Measurements from ENCODE around the gene NUDT21.

NUDT21 gene

DNA sequence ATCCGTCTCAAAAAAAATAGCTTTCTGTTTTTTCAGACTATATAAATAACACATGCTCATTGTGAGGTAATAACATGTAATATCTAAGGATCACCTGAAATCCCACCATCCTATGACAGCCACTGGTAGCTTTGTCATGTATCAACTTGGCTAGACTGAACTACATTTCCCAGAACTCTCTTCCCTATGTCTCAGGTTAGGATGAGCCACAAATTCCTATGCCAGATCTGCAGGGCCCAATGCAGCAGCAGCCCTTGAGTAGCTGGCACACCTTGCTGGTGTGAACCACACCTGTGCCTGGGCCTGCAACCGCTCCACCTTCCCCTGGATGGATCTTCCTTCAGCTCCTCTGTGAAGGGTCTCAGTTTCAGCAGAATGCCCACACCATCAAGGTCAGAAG, 28.3 kb upstream of the NUDT21 start:
- H3K4me1 ChIP-seq (ENCODE audit: control insufficient read depth, insufficient read depth, low read length, unreplicated experiment): peaks cover 34% of the 10 kb centered on the region
- H2AFZ ChIP-seq (ENCODE audit: low read length, unreplicated experiment): no peak overlapping the region
- H3K27me3 ChIP-seq (ENCODE audit: insufficient read depth, low read length): no peaks in the 10 kb centered on the region
- no peak overlapping the region for H3K4me3 ChIP-seq (ENCODE audit: low read depth, low read length)
- no peak overlapping the region for H3K27ac ChIP-seq (ENCODE audit: low read depth, low read length)
- H3K36me3 ChIP-seq (ENCODE audit: insufficient read depth, low read length): peaks cover 42% of the 10 kb centered on the region
- H3K79me2 ChIP-seq (ENCODE audit: control insufficient read depth, insufficient read depth, low read length, unreplicated experiment): no peaks in the 10 kb centered on the region

DNA sequence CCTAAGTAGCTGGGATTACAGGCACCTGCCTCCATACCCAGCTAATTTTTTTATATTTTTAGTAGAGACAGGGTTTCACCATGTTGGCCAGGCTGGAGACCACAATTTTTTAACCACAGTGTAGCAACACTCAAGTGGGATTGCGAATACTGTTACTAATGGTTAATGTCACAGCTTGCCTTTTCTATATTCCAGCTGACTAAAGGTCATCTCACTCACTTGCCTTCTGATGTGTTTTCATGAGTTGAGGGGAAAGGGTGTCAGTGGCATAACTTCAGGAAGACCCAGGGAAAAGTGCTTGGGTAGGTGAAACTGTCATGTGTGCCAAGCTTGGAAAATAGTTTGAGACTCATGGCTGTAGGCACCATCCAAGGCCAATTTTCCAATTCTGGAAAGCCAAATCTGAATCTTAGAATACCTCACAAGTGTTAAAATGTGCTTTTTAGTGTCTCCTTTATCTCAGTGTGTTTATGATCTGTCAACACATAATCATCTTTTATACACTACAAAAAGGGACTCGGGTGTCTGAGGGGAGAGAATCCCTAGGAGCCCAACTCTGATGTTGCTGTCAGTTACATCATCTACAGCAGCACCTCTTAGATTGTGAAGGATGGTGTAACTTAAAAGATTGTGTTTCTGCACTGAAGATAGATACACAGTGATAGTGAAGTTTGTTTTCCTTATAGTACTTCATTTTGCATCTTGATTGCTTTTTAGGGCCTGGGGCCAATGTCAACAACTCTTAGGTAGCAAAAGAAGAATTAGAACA, 27.3 kb upstream of the NUDT21 start:
- no peak overlapping the region for H3K4me3 ChIP-seq (ENCODE audit: low read depth, low read length)
- peaks cover 34% of the 10 kb centered on the region for H3K4me1 ChIP-seq (ENCODE audit: control insufficient read depth, insufficient read depth, low read length, unreplicated experiment)
- no peaks in the 10 kb centered on the region for H3K27me3 ChIP-seq (ENCODE audit: insufficient read depth, low read length)
- no peaks in the 10 kb centered on the region for H3K79me2 ChIP-seq (ENCODE audit: control insufficient read depth, insufficient read depth, low read length, unreplicated experiment)
- H3K36me3 ChIP-seq (ENCODE audit: insufficient read depth, low read length): peaks cover 42% of the 10 kb centered on the region
- no peak overlapping the region for H2AFZ ChIP-seq (ENCODE audit: low read length, unreplicated experiment)
- H3K27ac ChIP-seq (ENCODE audit: low read depth, low read length): no peak overlapping the region

DNA sequence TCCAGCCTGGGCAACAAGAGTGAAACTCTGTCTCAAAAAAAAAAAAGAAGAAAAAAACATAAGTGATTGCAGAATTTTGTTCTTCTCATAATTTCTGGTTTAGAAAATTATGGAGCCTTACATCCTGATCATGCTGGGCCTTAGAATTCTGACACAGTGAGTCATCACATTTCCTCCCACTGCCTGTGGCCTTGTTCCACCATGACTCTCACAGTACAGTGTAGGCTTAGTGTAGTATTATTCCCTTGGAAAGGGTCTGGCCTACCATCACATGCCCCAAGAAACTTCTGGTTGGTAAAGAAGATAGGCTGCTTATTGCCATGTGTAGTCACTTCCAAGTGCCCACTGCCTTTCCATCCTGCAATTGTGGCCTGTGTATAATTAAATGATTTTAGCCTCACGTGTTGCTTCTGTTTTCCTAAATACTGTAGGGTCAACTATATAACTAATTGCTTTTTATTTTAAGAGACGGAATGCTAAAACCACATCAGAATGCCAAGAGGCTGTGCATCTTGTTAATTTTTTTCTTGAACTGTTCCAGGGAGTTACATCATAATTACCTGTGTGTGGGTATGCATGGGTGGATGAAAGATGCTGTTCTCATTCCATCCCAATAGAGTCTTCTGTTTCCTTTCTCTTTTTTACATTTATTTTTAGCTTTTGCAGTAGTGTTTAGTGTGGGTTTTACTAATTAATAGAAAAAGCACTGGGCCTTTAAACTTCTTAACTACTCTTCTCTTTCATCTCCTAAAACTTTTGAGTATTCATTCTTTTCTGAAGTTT, 26.2 kb upstream of the NUDT21 start:
- Histone ChIP-seq H3K36me3 (ENCODE audit: insufficient read depth, low read length) (peaks cover 39% of the 10 kb centered on the region), H3K4me3 (ENCODE audit: low read depth, low read length) (no peak overlapping the region), H3K79me2 (ENCODE audit: control insufficient read depth, insufficient read depth, low read length, unreplicated experiment) (no peaks in the 10 kb centered on the region), H3K27me3 (ENCODE audit: insufficient read depth, low read length) (no peaks in the 10 kb centered on the region), H2AFZ (ENCODE audit: low read length, unreplicated experiment) (no peak overlapping the region), H3K27ac (ENCODE audit: low read depth, low read length) (peak overlapping the region; percentile 69), H3K4me1 (ENCODE audit: control insufficient read depth, insufficient read depth, low read length, unreplicated experiment) (peaks cover 33% of the 10 kb centered on the region)

DNA sequence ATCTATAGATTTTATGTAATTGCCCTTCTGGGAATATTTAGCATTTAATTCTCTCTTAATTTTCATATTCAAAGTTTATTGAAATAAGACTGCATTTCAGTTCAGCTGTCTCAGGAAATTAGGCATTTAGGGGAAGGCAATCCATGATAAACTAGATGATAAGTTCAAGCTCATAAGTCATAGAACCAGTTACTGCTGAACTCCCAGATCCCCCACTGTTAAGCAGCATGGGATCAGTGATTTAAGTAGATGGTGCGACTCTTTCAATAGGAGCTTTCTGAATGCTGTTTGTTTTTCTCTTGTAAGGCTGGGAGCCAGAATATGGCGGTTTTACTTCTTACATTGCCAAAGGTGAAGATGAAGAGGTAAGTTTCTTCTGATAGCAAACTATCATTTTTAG, 24.1 kb upstream of the NUDT21 start:
- Histone ChIP-seq H3K4me1 (ENCODE audit: control insufficient read depth, insufficient read depth, low read length, unreplicated experiment) (peaks cover 23% of the 10 kb centered on the region), H3K4me3 (ENCODE audit: low read depth, low read length) (no peak overlapping the region), H2AFZ (ENCODE audit: low read length, unreplicated experiment) (no peak overlapping the region), H3K27ac (ENCODE audit: low read depth, low read length) (no peak overlapping the region), H3K27me3 (ENCODE audit: insufficient read depth, low read length) (no peaks in the 10 kb centered on the region), H3K79me2 (ENCODE audit: control insufficient read depth, insufficient read depth, low read length, unreplicated experiment) (no peaks in the 10 kb centered on the region), H3K36me3 (ENCODE audit: insufficient read depth, low read length) (peaks cover 52% of the 10 kb centered on the region)

DNA sequence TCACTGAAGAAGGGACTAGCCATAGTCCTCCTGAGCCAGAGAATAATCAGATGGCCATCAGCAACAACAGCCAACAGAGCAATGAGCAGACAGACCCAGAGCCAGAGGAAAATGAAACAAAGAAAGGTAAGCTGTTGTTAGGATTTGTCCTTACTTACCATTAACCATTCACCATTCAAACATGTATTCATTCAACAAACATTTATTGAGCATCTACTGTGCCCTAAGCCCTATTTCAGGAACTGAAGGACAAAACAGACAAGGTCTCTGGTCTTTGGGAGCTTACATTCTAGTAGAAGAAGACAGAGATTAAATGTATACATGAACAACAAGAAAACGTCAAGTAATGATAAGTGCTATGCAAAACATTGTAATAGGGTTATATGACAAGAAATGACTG, 19.5 kb upstream of the NUDT21 start:
- H3K4me1 ChIP-seq (ENCODE audit: control insufficient read depth, insufficient read depth, low read length, unreplicated experiment): no peaks in the 10 kb centered on the region
- no peaks in the 10 kb centered on the region for H3K79me2 ChIP-seq (ENCODE audit: control insufficient read depth, insufficient read depth, low read length, unreplicated experiment)
- H3K27me3 ChIP-seq (ENCODE audit: insufficient read depth, low read length): no peaks in the 10 kb centered on the region
- H2AFZ ChIP-seq (ENCODE audit: low read length, unreplicated experiment): no peak overlapping the region
- H3K4me3 ChIP-seq (ENCODE audit: low read depth, low read length): no peak overlapping the region
- H3K27ac ChIP-seq (ENCODE audit: low read depth, low read length): no peak overlapping the region
- H3K36me3 ChIP-seq (ENCODE audit: insufficient read depth, low read length): peaks cover 60% of the 10 kb centered on the region

DNA sequence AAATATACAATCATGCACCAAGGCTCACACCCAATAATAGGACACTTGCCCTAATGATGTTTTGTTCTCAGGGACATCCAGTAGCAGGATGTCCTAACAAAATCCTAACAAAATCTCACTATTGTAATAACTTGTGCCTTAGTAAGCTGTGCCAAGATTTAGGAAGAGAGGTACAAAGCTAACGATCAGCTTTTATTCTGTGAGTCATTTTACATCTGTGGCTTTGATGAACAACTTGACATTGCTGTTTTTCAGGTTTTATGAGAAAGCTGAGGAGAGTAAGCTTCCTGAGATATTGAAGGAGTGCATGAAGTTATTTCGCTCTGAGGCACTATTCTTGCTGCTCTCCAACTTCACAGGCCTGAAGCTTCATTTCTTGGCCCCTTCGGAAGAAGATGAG, 19.1 kb upstream of the NUDT21 start:
- H3K4me3 ChIP-seq (ENCODE audit: low read depth, low read length): no peak overlapping the region

DNA sequence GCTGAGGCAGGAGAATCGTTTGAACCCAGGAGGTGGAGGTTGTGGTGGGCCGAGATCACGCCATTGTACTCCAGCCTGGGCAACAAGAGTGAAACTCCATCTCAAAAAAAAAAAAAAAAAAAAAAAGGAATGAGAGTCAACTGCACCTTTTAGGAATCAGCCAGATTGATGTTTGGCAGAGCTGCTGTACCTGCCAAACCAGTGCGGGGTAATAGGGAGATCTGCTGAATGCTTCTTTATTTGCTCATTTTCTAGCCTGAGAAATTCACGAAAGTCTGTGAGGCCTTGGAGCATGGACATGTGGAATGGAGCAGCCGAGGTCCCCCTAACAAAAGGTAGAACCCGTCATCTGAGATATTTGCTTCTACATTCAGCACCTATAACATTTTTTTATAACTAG, 18.6 kb upstream of the NUDT21 start:
- Histone ChIP-seq H2AFZ (ENCODE audit: low read length, unreplicated experiment) (no peak overlapping the region), H3K4me1 (ENCODE audit: control insufficient read depth, insufficient read depth, low read length, unreplicated experiment) (no peaks in the 10 kb centered on the region), H3K36me3 (ENCODE audit: insufficient read depth, low read length) (peaks cover 52% of the 10 kb centered on the region), H3K79me2 (ENCODE audit: control insufficient read depth, insufficient read depth, low read length, unreplicated experiment) (no peaks in the 10 kb centered on the region), H3K4me3 (ENCODE audit: low read depth, low read length) (no peak overlapping the region), H3K27ac (ENCODE audit: low read depth, low read length) (no peak overlapping the region), H3K27me3 (ENCODE audit: insufficient read depth, low read length) (no peaks in the 10 kb centered on the region)

More for the DNA sequence above, 19.1 kb upstream of the NUDT21 start:
- Histone ChIP-seq H3K36me3 (ENCODE audit: insufficient read depth, low read length) (peaks cover 56% of the 10 kb centered on the region), H2AFZ (ENCODE audit: low read length, unreplicated experiment) (no peak overlapping the region), H3K27me3 (ENCODE audit: insufficient read depth, low read length) (no peaks in the 10 kb centered on the region), H3K79me2 (ENCODE audit: control insufficient read depth, insufficient read depth, low read length, unreplicated experiment) (no peaks in the 10 kb centered on the region), H3K4me1 (ENCODE audit: control insufficient read depth, insufficient read depth, low read length, unreplicated experiment) (no peaks in the 10 kb centered on the region), H3K27ac (ENCODE audit: low read depth, low read length) (no peak overlapping the region)

DNA sequence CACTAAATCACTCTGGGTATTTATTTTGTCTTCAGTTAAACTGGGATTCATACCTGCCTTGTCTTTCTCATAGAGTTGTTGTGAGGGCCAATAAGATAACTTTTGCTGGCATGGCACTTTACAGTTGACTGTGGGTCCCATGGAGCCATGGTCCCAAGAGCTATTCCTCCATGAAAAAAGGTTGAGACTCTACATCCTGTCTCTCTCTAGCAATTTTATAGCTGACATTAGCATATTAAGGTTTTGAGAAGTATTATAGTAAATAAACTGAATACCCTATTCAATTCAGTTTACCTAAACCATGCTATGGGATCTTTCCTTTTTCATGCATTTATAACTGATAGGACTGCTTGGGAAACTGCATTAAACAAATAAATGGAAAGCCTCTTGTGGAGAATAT, 17.7 kb upstream of the NUDT21 start:
- H3K27ac ChIP-seq (ENCODE audit: low read depth, low read length): no peak overlapping the region
- no peak overlapping the region for H2AFZ ChIP-seq (ENCODE audit: low read length, unreplicated experiment)
- H3K36me3 ChIP-seq (ENCODE audit: insufficient read depth, low read length): peaks cover 57% of the 10 kb centered on the region
- no peaks in the 10 kb centered on the region for H3K4me1 ChIP-seq (ENCODE audit: control insufficient read depth, insufficient read depth, low read length, unreplicated experiment)
- H3K27me3 ChIP-seq (ENCODE audit: insufficient read depth, low read length): no peaks in the 10 kb centered on the region
- no peak overlapping the region for H3K4me3 ChIP-seq (ENCODE audit: low read depth, low read length)
- no peaks in the 10 kb centered on the region for H3K79me2 ChIP-seq (ENCODE audit: control insufficient read depth, insufficient read depth, low read length, unreplicated experiment)

DNA sequence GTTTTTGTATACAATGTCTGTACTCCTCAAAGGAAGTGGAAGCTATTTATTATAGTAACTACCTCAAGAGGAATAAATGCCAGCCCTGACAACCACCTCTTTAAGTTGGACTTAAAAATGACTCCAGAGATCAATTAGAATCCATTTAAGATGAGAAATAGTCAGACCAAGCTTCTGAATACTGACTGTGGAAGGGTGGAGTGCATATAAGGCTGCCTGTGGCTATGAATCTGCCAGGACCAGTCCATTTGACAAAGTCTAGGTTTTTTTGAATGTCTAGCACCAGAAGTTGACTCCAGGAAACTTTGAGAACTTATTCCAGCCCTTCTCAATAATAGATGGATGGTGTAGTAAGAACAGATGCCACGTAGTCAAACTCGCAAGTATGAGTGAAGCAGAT, 15.2 kb upstream of the NUDT21 start:
- H3K4me3 ChIP-seq (ENCODE audit: low read depth, low read length): no peak overlapping the region

DNA sequence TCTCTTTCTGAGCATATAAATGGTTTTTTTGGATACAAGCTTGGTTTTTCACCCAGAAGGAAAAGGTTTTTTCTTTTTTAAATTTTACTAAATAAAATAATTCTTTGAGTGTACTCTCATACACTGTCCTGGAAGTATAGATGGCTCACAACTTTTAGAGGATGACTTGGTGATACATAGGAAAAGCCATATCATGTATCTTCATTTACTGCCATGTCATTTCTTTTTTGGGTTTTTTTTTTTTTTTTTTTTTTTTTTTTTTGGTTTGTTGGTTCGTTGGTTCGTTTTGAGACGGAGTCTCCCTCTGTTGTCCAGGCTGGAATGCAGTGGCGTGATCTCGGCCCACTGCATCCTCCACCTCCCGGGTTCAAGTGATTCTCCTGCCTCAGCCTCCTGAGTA, 12.0 kb upstream of the NUDT21 start:
- H3K4me3 ChIP-seq (ENCODE audit: low read depth, low read length): no peak overlapping the region
- H2AFZ ChIP-seq (ENCODE audit: low read length, unreplicated experiment): no peak overlapping the region
- H3K36me3 ChIP-seq (ENCODE audit: insufficient read depth, low read length): peaks cover 44% of the 10 kb centered on the region
- no peaks in the 10 kb centered on the region for H3K27me3 ChIP-seq (ENCODE audit: insufficient read depth, low read length)
- H3K4me1 ChIP-seq (ENCODE audit: control insufficient read depth, insufficient read depth, low read length, unreplicated experiment): no peaks in the 10 kb centered on the region
- no peaks in the 10 kb centered on the region for H3K79me2 ChIP-seq (ENCODE audit: control insufficient read depth, insufficient read depth, low read length, unreplicated experiment)
- H3K27ac ChIP-seq (ENCODE audit: low read depth, low read length): no peak overlapping the region

More for the DNA sequence above, 15.2 kb upstream of the NUDT21 start:
- Histone ChIP-seq H3K79me2 (ENCODE audit: control insufficient read depth, insufficient read depth, low read length, unreplicated experiment) (no peaks in the 10 kb centered on the region), H3K4me1 (ENCODE audit: control insufficient read depth, insufficient read depth, low read length, unreplicated experiment) (no peaks in the 10 kb centered on the region), H3K27ac (ENCODE audit: low read depth, low read length) (no peak overlapping the region), H2AFZ (ENCODE audit: low read length, unreplicated experiment) (no peak overlapping the region), H3K27me3 (ENCODE audit: insufficient read depth, low read length) (no peaks in the 10 kb centered on the region), H3K36me3 (ENCODE audit: insufficient read depth, low read length) (peaks cover 57% of the 10 kb centered on the region)
